ENCODE measurements around the gene CXXC1.

Gene CXXC1

GRCh38 chr18:50307738-50308470 lies 20.4 kb upstream of the CXXC1 start:
- peak overlapping the region; percentile 64 for H3K4me2 ChIP-seq (ENCODE audit: low read depth, low read length, poor library complexity, severe bottlenecking)
- no peaks in the 10 kb centered on the region for H4K20me1 ChIP-seq (ENCODE audit: low read depth, low read length)
- TF ChIP-seq EZH2phosphoT487 (conservative IDR thresholded peaks at IDR 0.05; ENCODE audit: low read length) (no peak), CTCF (IDR thresholded peaks at IDR 0.05; ENCODE audit: insufficient read depth, low read length, poor library complexity, severe bottlenecking) (no peak)
- H3K79me2 ChIP-seq (ENCODE audit: insufficient read depth, low read length), result no peaks in the 10 kb centered on the region
- H3K27me3 ChIP-seq (ENCODE audit: low read length), result 0 out of 2 replicates have a peak, but pooled peaks cover 5% of the 10 kb centered on the region
- no peaks in the 10 kb centered on the region; the same call in 1 of the 2 replicates for H3K9me3 ChIP-seq (ENCODE audit: insufficient read depth, low read length)
- peak overlapping the region; percentile 44 for H3K9ac ChIP-seq (ENCODE audit: low read length)
- H3K4me3 ChIP-seq (ENCODE audit: insufficient read depth, low read length, poor library complexity, severe bottlenecking), result peak overlapping the region; percentile 40
- H3K9me2 ChIP-seq (replicated peaks; ENCODE audit: insufficient read depth, low read length), result no peaks in the 10 kb centered on the region
- H3F3A ChIP-seq (ENCODE audit: insufficient read depth), result peaks cover 9% of the 10 kb centered on the region
- peak overlapping the region; percentile 65 for H2AFZ ChIP-seq (ENCODE audit: low read depth, low read length, severe bottlenecking)
- peak overlapping the region; percentile 30; the same call in 1 of the 2 replicates for H3K27ac ChIP-seq (ENCODE audit: low read depth, low read length)
- 0 out of 2 replicates have a peak, but pooled peaks cover 7% of the 10 kb centered on the region for H3K36me3 ChIP-seq (ENCODE audit: low read length)

- Histone ChIP-seq H3K9me2 (replicated peaks; ENCODE audit: insufficient read depth, low read length) (no peaks in the 10 kb centered on the region), H3K36me3 (ENCODE audit: low read length) (0 out of 2 replicates have a peak, but pooled peaks cover 7% of the 10 kb centered on the region), H3K9ac (ENCODE audit: low read length) (peak overlapping the region; percentile 44), H3K79me2 (ENCODE audit: insufficient read depth, low read length) (no peaks in the 10 kb centered on the region), H3K4me2 (ENCODE audit: low read depth, low read length, poor library complexity, severe bottlenecking) (peak overlapping the region; percentile 64), H3F3A (ENCODE audit: insufficient read depth) (peaks cover 3% of the 10 kb centered on the region), H3K9me3 (ENCODE audit: insufficient read depth, low read length) (no peaks in the 10 kb centered on the region; the same call in 1 of the 2 replicates), H3K27me3 (ENCODE audit: low read length) (0 out of 2 replicates have a peak, but pooled peaks cover 5% of the 10 kb centered on the region), H4K20me1 (ENCODE audit: low read depth, low read length) (no peaks in the 10 kb centered on the region), H3K4me3 (ENCODE audit: insufficient read depth, low read length, poor library complexity, severe bottlenecking) (peak overlapping the region; percentile 40), H3K27ac (ENCODE audit: low read depth, low read length) (peak overlapping the region; percentile 30; the same call in 1 of the 2 replicates), H2AFZ (ENCODE audit: low read depth, low read length, severe bottlenecking) (peak overlapping the region; percentile 65)
- TF ChIP-seq CTCF (IDR thresholded peaks at IDR 0.05; ENCODE audit: insufficient read depth, low read length, poor library complexity, severe bottlenecking), result no peak
- no peak for TF ChIP-seq EZH2phosphoT487 (conservative IDR thresholded peaks at IDR 0.05; ENCODE audit: low read length)
Observed at GRCh38 chr18:50307400-50307737, 19.9 kb upstream of the CXXC1 start.

- 0 out of 2 replicates have a peak, but pooled peaks cover 7% of the 10 kb centered on the region for H3K36me3 ChIP-seq (ENCODE audit: low read length)
- no peaks in the 10 kb centered on the region for H3F3A ChIP-seq (ENCODE audit: insufficient read depth)
- H3K79me2 ChIP-seq (ENCODE audit: insufficient read depth, low read length), result no peaks in the 10 kb centered on the region
- peak overlapping the region; percentile 40 for H3K4me3 ChIP-seq (ENCODE audit: insufficient read depth, low read length, poor library complexity, severe bottlenecking)
- peak overlapping the region; percentile 44 for H3K9ac ChIP-seq (ENCODE audit: low read length)
- H3K27me3 ChIP-seq (ENCODE audit: low read length), result 0 out of 2 replicates have a peak, but pooled peaks cover 5% of the 10 kb centered on the region
- H2AFZ ChIP-seq (ENCODE audit: low read depth, low read length, severe bottlenecking), result peak overlapping the region; percentile 65
- H3K27ac ChIP-seq (ENCODE audit: low read depth, low read length), result peak overlapping the region; percentile 30; the same call in 1 of the 2 replicates
- TF ChIP-seq EZH2phosphoT487 (conservative IDR thresholded peaks at IDR 0.05; ENCODE audit: low read length), result no peak
- no peak for TF ChIP-seq CTCF (IDR thresholded peaks at IDR 0.05; ENCODE audit: insufficient read depth, low read length, poor library complexity, severe bottlenecking)
- no peaks in the 10 kb centered on the region; the same call in 1 of the 2 replicates for H3K9me3 ChIP-seq (ENCODE audit: insufficient read depth, low read length)
- no peaks in the 10 kb centered on the region for H3K9me2 ChIP-seq (replicated peaks; ENCODE audit: insufficient read depth, low read length)
- peak overlapping the region; percentile 64 for H3K4me2 ChIP-seq (ENCODE audit: low read depth, low read length, poor library complexity, severe bottlenecking)
- H4K20me1 ChIP-seq (ENCODE audit: low read depth, low read length), result no peaks in the 10 kb centered on the region
Observed at GRCh38 chr18:50306944-50307343, 19.5 kb upstream of the CXXC1 start.

Data from SU-DHL-6 (cell line).